ENCODE measurements around the gene KCNJ6.

Gene KCNJ6

GRCh38 chr21:37865156-37865555 is 51.1 kb downstream of the KCNJ6 start:
- DNase-seq (ENCODE audit: low read depth in 2 of 2): no peak

- DNase-seq (ENCODE audit: low read depth in 2 of 2): no peak
Observed at GRCh38 chr21:37863842-37864241, 52.4 kb downstream of the KCNJ6 start.

GRCh38 chr21:37862536-37862935 is 53.7 kb downstream of the KCNJ6 start:
- no peak for DNase-seq (ENCODE audit: low read depth in 2 of 2)

- no peak for DNase-seq (ENCODE audit: low read depth in 2 of 2)
Observed at GRCh38 chr21:37861561-37861960, 54.7 kb downstream of the KCNJ6 start.

- no peak for DNase-seq (ENCODE audit: low read depth in 2 of 2)
Observed at GRCh38 chr21:37860416-37860815, 55.8 kb downstream of the KCNJ6 start.

- DNase-seq (ENCODE audit: low read depth in 2 of 2): no peak
Observed at GRCh38 chr21:37855647-37856625, 60.3 kb downstream of the KCNJ6 start.

- DNase-seq (ENCODE audit: low read depth in 2 of 2): no peak
Observed at GRCh38 chr21:37855271-37855646, 61.0 kb downstream of the KCNJ6 start.

- DNase-seq (ENCODE audit: low read depth in 2 of 2): no peak
Observed at GRCh38 chr21:37849506-37850102, 66.7 kb downstream of the KCNJ6 start.

GRCh38 chr21:37848721-37849490 is 67.4 kb downstream of the KCNJ6 start:
- no peak for DNase-seq (ENCODE audit: low read depth in 2 of 2)

GRCh38 chr21:37845535-37845934 is 70.7 kb downstream of the KCNJ6 start:
- no peak for DNase-seq (ENCODE audit: low read depth in 2 of 2)

GRCh38 chr21:37843191-37843590 is 73.1 kb downstream of the KCNJ6 start:
- DNase-seq (ENCODE audit: low read depth in 2 of 2): no peak

- DNase-seq (ENCODE audit: low read depth in 2 of 2): no peak
Observed at GRCh38 chr21:37842163-37842919, 73.9 kb downstream of the KCNJ6 start.

- DNase-seq (ENCODE audit: low read depth in 2 of 2): no peak
Observed at GRCh38 chr21:37837381-37837780, 78.9 kb downstream of the KCNJ6 start.

GRCh38 chr21:37835481-37835880 is 80.8 kb downstream of the KCNJ6 start:
- no peak for DNase-seq (ENCODE audit: low read depth in 2 of 2)

- DNase-seq (ENCODE audit: low read depth in 2 of 2): no peak
Observed at GRCh38 chr21:37833301-37833700, 83.0 kb downstream of the KCNJ6 start.

GRCh38 chr21:37829447-37829846 is 86.8 kb downstream of the KCNJ6 start:
- no peak for DNase-seq (ENCODE audit: low read depth in 2 of 2)

GRCh38 chr21:37828991-37829390 is 87.3 kb downstream of the KCNJ6 start:
- DNase-seq (ENCODE audit: low read depth in 2 of 2): no peak

- DNase-seq (ENCODE audit: low read depth in 2 of 2): no peak
Observed at GRCh38 chr21:37828556-37828955, 87.7 kb downstream of the KCNJ6 start.

- DNase-seq (ENCODE audit: low read depth in 2 of 2): no peak
Observed at GRCh38 chr21:37827913-37828312, 88.3 kb downstream of the KCNJ6 start.

- no peak for DNase-seq (ENCODE audit: low read depth in 2 of 2)
Observed at GRCh38 chr21:37821786-37822450, 94.3 kb downstream of the KCNJ6 start.

- DNase-seq (ENCODE audit: low read depth in 2 of 2): no peak
Observed at GRCh38 chr21:37821092-37821491, 95.2 kb downstream of the KCNJ6 start.

Data from stimulated activated CD8-positive, alpha-beta memory T cell treated with anti-CD3 and anti-CD28 coated beads, Interleukin-15, amount 100 ng/mL, for 4 hours (primary cell).